GM21723 (cell line): ENCODE data around the gene ADAMTS12.

Experiments used
- ATAC-seq: cut with Tn5 transposase; IDR thresholded peaks from one replicate; pipeline ENCODE4 v1.9.1; 2021; ENCODE audit warnings: mild to moderate bottlenecking, moderate library complexity; ENCODE audit not compliant: unreplicated experiment

The ADAMTS12 gene

GRCh38 chr5:33764786-33765185 is 127.0 kb downstream of the ADAMTS12 start:
- ATAC-seq = no peak

- ATAC-seq = no peak
Measured at GRCh38 chr5:33763435-33763834, 128.4 kb downstream of the ADAMTS12 start.

DNA sequence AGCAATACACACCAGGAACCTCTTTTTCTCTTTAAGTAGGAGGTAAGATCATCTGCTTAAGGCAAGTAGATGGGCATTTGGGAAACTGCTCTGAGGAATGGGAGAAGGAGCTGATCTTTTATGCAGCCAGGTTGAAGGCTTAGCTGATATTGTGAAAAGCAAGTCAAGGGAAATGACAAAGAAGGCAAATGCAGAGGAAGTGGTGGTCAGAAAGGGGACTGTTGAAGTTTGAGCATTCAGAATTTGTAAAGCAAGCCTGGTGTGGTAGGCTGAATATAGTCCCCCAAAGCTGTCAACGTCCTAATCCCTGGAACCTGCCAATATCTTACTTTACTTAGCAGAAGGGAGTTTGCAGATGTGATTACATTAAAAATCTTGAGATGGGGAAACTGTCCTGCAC is 128.9 kb downstream of the ADAMTS12 start:
- no peak for ATAC-seq

- ATAC-seq = no peak
Measured at GRCh38 chr5:33761139-33761538, 130.7 kb downstream of the ADAMTS12 start.

- no peak for ATAC-seq
Measured at GRCh38 chr5:33758737-33759136, 133.1 kb downstream of the ADAMTS12 start.

- ATAC-seq = no peak
Measured at GRCh38 chr5:33756491-33756890, 135.3 kb downstream of the ADAMTS12 start.

- ATAC-seq = no peak
Measured at GRCh38 chr5:33755231-33755630, 136.6 kb downstream of the ADAMTS12 start.

DNA sequence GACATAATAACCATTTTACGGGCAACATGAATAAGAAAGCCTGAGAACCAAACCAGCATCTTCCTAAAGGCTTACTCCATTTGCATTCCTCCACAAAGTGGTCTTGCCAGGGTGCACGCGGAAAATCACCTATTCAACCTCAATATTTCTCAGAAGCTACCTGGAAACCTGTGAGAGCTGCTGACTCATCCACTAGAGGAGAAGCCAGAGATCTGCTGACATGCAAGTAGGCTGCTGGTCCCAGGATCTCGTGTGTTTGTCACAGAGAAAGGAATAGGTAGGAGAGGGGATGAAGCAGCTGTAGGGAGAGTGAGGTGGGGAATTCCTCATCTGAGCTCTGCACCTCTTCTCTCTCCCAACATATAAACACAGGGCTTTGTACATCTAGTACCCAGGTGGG is 138.1 kb downstream of the ADAMTS12 start:
- ATAC-seq = no peak

GRCh38 chr5:33748754-33749153 is 143.0 kb downstream of the ADAMTS12 start:
- ATAC-seq = no peak

DNA sequence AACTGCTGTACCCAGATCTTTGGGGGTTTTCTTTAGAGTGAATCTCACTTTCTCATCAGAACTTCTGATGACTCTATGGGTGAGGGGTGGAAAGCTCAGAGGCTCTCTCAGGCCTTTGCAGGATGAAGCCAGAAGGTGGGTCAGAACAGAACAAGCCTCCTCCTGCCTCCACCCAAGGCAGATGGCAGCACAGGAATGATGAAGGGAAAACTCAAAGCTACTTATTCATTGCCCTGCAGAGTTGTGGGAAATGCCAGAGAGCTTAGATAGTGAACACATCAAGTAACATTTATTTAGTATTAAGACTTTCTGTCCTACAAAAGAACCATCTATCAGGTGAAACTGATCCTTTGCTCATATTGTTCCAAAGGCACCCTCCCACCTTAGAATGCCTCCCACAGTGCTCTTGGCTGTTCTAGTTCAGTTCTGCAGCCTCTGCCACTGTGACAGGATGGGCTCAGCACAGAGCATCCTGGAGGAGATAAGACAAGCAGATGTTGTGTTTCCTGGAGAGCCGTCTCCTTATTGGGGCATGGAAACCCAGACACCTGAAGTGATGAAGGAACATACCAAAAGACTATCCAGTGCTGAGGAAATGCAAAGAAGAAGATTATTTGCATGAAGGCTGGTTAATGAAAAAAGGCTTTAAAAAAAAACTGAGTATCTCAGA is 146.6 kb downstream of the ADAMTS12 start:
- ATAC-seq = no peak

DNA sequence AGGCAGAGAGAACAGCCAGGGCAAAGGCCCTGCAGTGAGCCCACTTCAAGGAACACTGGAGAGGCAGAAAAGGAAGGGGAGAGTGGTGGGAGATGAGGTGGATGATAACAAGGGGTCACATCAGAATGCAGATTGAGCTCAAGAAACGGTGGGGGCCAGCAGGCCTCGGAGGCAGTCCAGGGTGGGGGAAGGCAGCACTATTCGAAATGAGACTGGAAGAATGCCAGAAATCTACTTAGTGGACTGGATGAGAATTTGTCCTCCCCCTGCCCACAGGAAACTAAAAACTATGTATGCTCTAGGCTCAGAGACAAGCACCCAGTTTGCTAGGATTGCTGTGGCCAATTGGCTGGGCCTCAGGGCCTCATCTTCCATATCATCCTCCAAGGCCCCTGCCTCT is 148.7 kb downstream of the ADAMTS12 start:
- ATAC-seq = no peak

DNA sequence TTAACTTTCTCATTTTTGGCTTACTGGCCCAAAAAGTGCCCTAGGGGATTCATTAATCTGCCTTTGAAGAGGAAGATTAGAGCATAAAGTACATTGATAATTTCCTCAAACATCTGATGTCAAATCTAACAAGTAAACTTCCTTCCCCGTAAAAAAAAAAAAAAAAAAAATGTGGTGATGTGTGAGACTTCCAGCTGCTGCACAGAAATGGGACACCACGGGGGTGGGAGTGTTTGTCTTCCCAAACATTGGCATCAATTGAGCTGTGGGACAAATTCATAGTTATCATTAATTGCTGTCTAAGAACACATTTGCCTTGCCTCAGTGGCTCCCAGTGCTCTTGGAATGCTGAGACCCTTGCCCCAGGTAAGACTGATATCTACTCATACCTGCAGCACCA is 149.6 kb downstream of the ADAMTS12 start:
- no peak for ATAC-seq

DNA sequence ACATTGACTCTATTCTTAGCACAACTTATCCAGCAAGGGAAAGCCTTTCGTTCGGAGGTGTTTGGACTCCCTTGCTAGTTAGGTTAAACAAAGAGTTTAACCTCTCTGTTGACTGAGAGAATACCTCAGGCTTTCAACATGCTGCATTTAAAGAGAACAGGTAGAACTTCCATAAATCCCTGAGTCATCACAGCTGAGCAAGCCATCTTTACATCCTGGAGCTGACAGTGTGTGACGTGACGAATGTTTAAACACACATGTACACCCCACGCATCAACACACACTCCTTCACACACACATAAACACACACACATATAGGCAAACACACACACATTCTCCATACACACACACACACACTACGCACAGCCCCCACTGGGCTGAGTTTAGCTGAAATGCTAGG is 152.8 kb downstream of the ADAMTS12 start:
- no peak for ATAC-seq

GRCh38 chr5:33738097-33738496 is 153.7 kb downstream of the ADAMTS12 start:
- no peak for ATAC-seq

- ATAC-seq = no peak
Measured at GRCh38 chr5:33737697-33738096, 154.1 kb downstream of the ADAMTS12 start.

DNA sequence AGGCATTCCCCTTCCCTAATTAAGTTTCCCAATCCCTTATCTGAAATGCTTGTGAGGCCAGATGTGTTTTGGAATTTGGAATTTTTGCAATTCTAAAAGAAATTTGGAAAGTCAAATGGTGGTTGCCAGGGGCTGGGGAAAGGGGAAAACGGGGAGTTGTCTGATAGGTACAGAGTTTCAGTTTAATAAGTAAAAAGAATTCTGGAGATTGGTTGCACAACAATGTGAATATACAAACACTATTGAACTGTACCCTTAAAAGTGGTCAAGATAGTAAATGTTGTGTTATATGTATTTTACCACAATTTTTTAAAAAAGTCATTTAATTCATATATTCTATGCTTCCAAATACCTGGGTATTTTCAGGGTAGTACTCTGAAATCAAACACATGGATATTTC is 154.5 kb downstream of the ADAMTS12 start:
- no peak for ATAC-seq

DNA sequence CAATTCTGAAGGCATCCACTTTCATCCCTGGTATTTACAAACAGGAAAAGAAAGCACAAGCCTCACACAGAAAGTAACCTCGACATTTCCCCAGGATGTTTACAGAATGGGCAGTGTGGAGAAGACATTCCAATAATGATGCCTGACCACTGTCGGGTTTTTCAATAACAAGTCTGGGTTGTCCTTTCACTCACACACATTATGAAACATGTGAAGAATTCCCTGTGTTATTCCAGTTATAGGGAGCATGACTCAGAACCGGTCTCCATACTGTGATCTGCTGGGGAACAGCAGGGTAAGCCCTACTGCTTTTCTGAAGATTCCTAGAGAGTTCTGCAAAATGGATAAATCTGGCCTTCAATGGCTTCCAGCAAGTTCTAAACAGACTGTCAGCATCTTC is 155.3 kb downstream of the ADAMTS12 start:
- ATAC-seq = no peak

- no peak for ATAC-seq
Measured at GRCh38 chr5:33735072-33735471, 156.7 kb downstream of the ADAMTS12 start.

DNA sequence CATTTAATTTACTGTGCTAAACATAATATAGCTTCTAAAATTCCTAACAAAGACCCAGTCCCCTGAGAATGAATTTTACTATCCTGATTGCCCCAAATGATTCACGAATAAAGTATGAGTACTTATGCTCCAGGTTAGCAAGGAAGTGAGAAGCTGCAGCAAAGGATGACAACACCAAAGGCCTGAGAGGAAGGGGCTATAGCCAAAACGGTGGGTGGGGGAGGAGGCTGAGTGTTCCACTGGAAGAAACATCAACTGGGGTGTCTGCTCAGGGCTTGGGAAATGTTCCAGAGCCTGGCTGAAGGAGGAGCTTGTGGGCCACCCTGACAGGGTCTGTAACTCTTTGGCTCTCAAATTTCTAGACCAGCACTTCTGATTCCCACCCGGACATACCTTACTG is 157.3 kb downstream of the ADAMTS12 start:
- no peak for ATAC-seq

- no peak for ATAC-seq
Measured at GRCh38 chr5:33733225-33733624, 158.6 kb downstream of the ADAMTS12 start.

- no peak for ATAC-seq
Measured at GRCh38 chr5:33726422-33727165, 165.2 kb downstream of the ADAMTS12 start.

GRCh38 chr5:33725806-33726205 is 166.0 kb downstream of the ADAMTS12 start:
- no peak for ATAC-seq
